BJ (cell line): Measurements from ENCODE around the gene PFKL. TPM values are rescaled to one million over a fixed set of nuclear protein-coding genes. Genes with fewer than 3 reads are reported as not detected.

Source experiments
- CTCF ChIA-PET: fragments of 350-600 bp; formaldehyde crosslinking; extraction: SDS; loops from one replicate; lab custom pipeline; 2021; ENCODE audit warnings: antibody characterized with exemption, inconsistent platforms; lab: Yijun Ruan, JAX
- POLR2A ChIA-PET: fragments of 300-600 bp; sonication (Branson Sonifier 250); formaldehyde crosslinking; extraction: SDS; loops from one replicate; lab custom pipeline; 2021; ENCODE audit warnings: antibody characterized with exemption; lab: Charles Lee
- DNase-seq: peaks from one replicate; pipeline ENCODE4 v3.0.0-alpha.2; 2011; ENCODE audit warnings: low read depth
- H3K27me3 ChIP-seq: 2 replicates; pipeline ENCODE4 v1.6.0; 2011; ENCODE audit warnings: low read length; ENCODE audit not compliant: control insufficient read depth, insufficient read depth
- H3K36me3 ChIP-seq: 2 replicates; pipeline ENCODE4 v1.5.1; 2011; ENCODE audit warnings: low read length; ENCODE audit not compliant: control insufficient read depth, insufficient read depth
- H3K4me3 ChIP-seq: 2 replicates; pipeline ENCODE4 v1.5.1; 2011; ENCODE audit warnings: low read depth, mild to moderate bottlenecking, control low read depth, low read length
- CTCF ChIP-seq: IDR thresholded peaks from 2 replicates; pipeline ENCODE4 v1.5.1; 2011; ENCODE audit warnings: low read depth, mild to moderate bottlenecking, control low read depth, inconsistent platforms, low read length, moderate library complexity; ENCODE audit not compliant: insufficient read depth
- polyA plus RNA-seq: library from polyadenylated mRNA; depleted of rRNA; stranded (reverse); fragments of >200 nt; gene quantifications from 2 replicates; pipeline ENCODE4 v1.2.3, GENCODE V29; 2011

The PFKL gene
- polyA plus RNA-seq, 1 experiment = 152 TPM

- Histone ChIP-seq H3K4me3 (no peak overlapping the region), H3K36me3 (peaks cover 21% of the 10 kb centered on the region), H3K27me3 (no peaks in the 10 kb centered on the region)
- ChIA-PET POLR2A (no interaction called here), CTCF (interaction anchor here (0.8 to 2.1 kb wide), 7 partner anchors 8 to 490 kb away, joined by 3 to 8 read pairs (median 5); no protein-coding TSS in a partner anchor)
- no peak for DNase-seq
- TF ChIP-seq CTCF = no peak
Measured at GRCh38 chr21:44304011-44304616, 4.3 kb downstream of the PFKL start.

GRCh38 chr21:44304877-44305293 lies 5.0 kb downstream of the PFKL start:
- ChIA-PET POLR2A (no interaction called here), CTCF (interaction anchor here (0.7 to 2.1 kb wide), 7 partner anchors 9 to 489 kb away, joined by 3 to 8 read pairs (median 4); no protein-coding TSS in a partner anchor)
- TF ChIP-seq CTCF = peak; percentile 82

GRCh38 chr21:44305691-44306090 lies 5.8 kb downstream of the PFKL start:
- ChIA-PET CTCF (interaction anchor here (1.5 to 2.0 kb wide), 2 partner anchors 10 to 14 kb away, joined by 5 to 8 read pairs; no protein-coding TSS in a partner anchor), POLR2A (no interaction called here)
- no peak for TF ChIP-seq CTCF
- DNase-seq = no peak
- Histone ChIP-seq H3K27me3 (no peaks in the 10 kb centered on the region), H3K4me3 (no peak overlapping the region), H3K36me3 (peaks cover 32% of the 10 kb centered on the region)

More at GRCh38 chr21:44304877-44305293, 5.0 kb downstream of the PFKL start:
- DNase-seq = no peak
- Histone ChIP-seq H3K4me3 (no peak overlapping the region), H3K36me3 (peaks cover 26% of the 10 kb centered on the region), H3K27me3 (no peaks in the 10 kb centered on the region)

- CTCF ChIA-PET = interaction anchor here (1.4 kb wide), 1 partner anchor 9 kb away, joined by 4 read pairs; no protein-coding TSS in a partner anchor
- POLR2A ChIA-PET = no interaction called here
- no peak overlapping the region for H3K4me3 ChIP-seq
- TF ChIP-seq CTCF = no peak
- no peak for DNase-seq
- H3K27me3 ChIP-seq = no peaks in the 10 kb centered on the region
- peaks cover 43% of the 10 kb centered on the region for H3K36me3 ChIP-seq
Measured at GRCh38 chr21:44306936-44307704, 7.3 kb downstream of the PFKL start.
